Liver (tissue), 9 donors: Measurements from ENCODE around the gene EXOC2. TPM values are rescaled to one million over a fixed set of nuclear protein-coding genes. Genes with fewer than 3 reads are reported as not detected.

Experiments used
- DNase-seq: peaks from one replicate; pipeline ENCODE4 v3.0.0-alpha.2; 2017; ENCODE audit warnings: low spot score
- H3K27ac ChIP-seq, 2 donors: one replicate each; pipeline ENCODE4 v1.7.0; 2013; ENCODE audit warnings: inconsistent platforms in 2 of 2, low read length in 2 of 2, control low read depth in 1 of 2, low read depth in 1 of 2, mild to moderate bottlenecking in 1 of 2
- H3K27me3 ChIP-seq, 4 donors: one replicate each; pipeline versions ENCODE4 v1.6.1 to v1.7.0; 2013; ENCODE audit warnings: low read length in 3 of 4, inconsistent platforms in 1 of 4, mild to moderate bottlenecking in 1 of 4, moderate library complexity in 1 of 4; ENCODE audit not compliant: control insufficient read depth in 4 of 4, insufficient read depth in 4 of 4
- H3K36me3 ChIP-seq, 4 donors: one replicate each; pipeline versions ENCODE4 v1.6.1 to v1.7.0; 2013; ENCODE audit warnings: low read length in 3 of 4, mild to moderate bottlenecking in 3 of 4, low read depth in 1 of 4, moderate library complexity in 1 of 4; ENCODE audit not compliant: control insufficient read depth in 4 of 4, insufficient read depth in 3 of 4
- H3K4me1 ChIP-seq, 4 donors: one replicate each; pipeline versions ENCODE4 v1.6.1 to v1.7.0; 2013; ENCODE audit warnings: low read length in 3 of 4, mild to moderate bottlenecking in 3 of 4, moderate library complexity in 1 of 4; ENCODE audit not compliant: control insufficient read depth in 4 of 4, insufficient read depth in 4 of 4
- H3K4me3 ChIP-seq, 3 donors: one replicate each; pipeline versions ENCODE4 v1.6.1 to v1.7.0; 2013; ENCODE audit warnings: low read length in 3 of 3, control low read depth in 1 of 3, low read depth in 1 of 3, mild to moderate bottlenecking in 1 of 3
- H3K9ac ChIP-seq, 2 donors: one replicate each; pipeline ENCODE4 v1.7.0; 2013; ENCODE audit warnings: low read length in 2 of 2, mild to moderate bottlenecking in 2 of 2, moderate library complexity in 2 of 2, control low read depth in 1 of 2, low read depth in 1 of 2
- H3K9me3 ChIP-seq, 4 donors: one replicate each; pipeline versions ENCODE4 v1.6.1 to v1.7.0; 2013; ENCODE audit warnings: low read length in 3 of 4; ENCODE audit not compliant: control insufficient read depth in 4 of 4
- EGR1 ChIP-seq, 2 donors: IDR thresholded peaks; 2 replicates each; pipeline ENCODE4 v1.6.1; 2016 to 2018; ENCODE audit warnings: antibody characterized with exemption in 2 of 2, low read depth in 2 of 2
- FOXA1 ChIP-seq: IDR thresholded peaks from 2 replicates; pipeline ENCODE4 v1.6.1; 2016; ENCODE audit warnings: antibody characterized with exemption
- FOXA2 ChIP-seq: IDR thresholded peaks from 2 replicates; pipeline ENCODE4 v1.6.1; 2016; ENCODE audit warnings: antibody characterized with exemption
- GABPA ChIP-seq, 2 donors: IDR thresholded peaks in 1 of 2; conservative IDR thresholded peaks in 1 of 2; 2 replicates each; pipeline ENCODE4 v1.6.1; 2016; ENCODE audit warnings: antibody characterized with exemption in 2 of 2, mild to moderate bottlenecking in 1 of 2, moderate library complexity in 1 of 2
- HNF4A ChIP-seq, 2 donors: conservative IDR thresholded peaks; 2 replicates each; pipeline ENCODE4 v1.6.1; 2016; ENCODE audit warnings: antibody characterized with exemption in 2 of 2, mild to moderate bottlenecking in 2 of 2
- HNF4G ChIP-seq: IDR thresholded peaks from 2 replicates; pipeline ENCODE4 v1.6.1; 2016; ENCODE audit warnings: antibody characterized with exemption
- JUND ChIP-seq, 2 donors: IDR thresholded peaks; 2 replicates each; pipeline ENCODE4 v1.6.1; 2016; ENCODE audit warnings: antibody characterized with exemption in 2 of 2
- NR2F2 ChIP-seq: IDR thresholded peaks from 2 replicates; pipeline ENCODE4 v1.6.1; 2016; ENCODE audit warnings: antibody characterized with exemption
- RAD21 ChIP-seq, 2 donors: IDR thresholded peaks; 2 replicates each; pipeline ENCODE4 v1.6.1; 2016; ENCODE audit warnings: antibody characterized with exemption in 2 of 2, mild to moderate bottlenecking in 2 of 2
- RXRA ChIP-seq, 2 donors: IDR thresholded peaks; 2 replicates each; pipeline ENCODE4 v1.6.1; 2017 to 2018; ENCODE audit warnings: antibody characterized with exemption in 2 of 2, mild to moderate bottlenecking in 1 of 2
- SP1 ChIP-seq: IDR thresholded peaks from 2 replicates; pipeline ENCODE4 v1.6.1; 2018; ENCODE audit warnings: antibody characterized with exemption, mild to moderate bottlenecking
- TAF1 ChIP-seq: conservative IDR thresholded peaks from 2 replicates; pipeline ENCODE4 v1.6.1; 2016; ENCODE audit warnings: antibody characterized with exemption, mild to moderate bottlenecking
- YY1 ChIP-seq: IDR thresholded peaks from 2 replicates; pipeline ENCODE4 v1.6.1; 2016; ENCODE audit warnings: antibody characterized with exemption, mild to moderate bottlenecking
- ZBTB33 ChIP-seq: IDR thresholded peaks from 2 replicates; pipeline ENCODE4 v1.6.1; 2016; ENCODE audit warnings: antibody characterized with exemption
- WGBS: extraction: QIAGEN DNeasy Blood & Tissue Kit; methylation state at CpG from one replicate; pipeline ENCODE4 v1.1.7; 2013; 5-methylcytosine and 5-hydroxymethylcytosine counted together
- polyA plus RNA-seq, 2 donors: library from polyadenylated mRNA; stranded (reverse) in 1 of 2; unstranded in 1 of 2; fragments of 200-250 nt in 1 of 2; fragments of >200 nt in 1 of 2; fragmentation: Nextera tagmentation in 1 of 2; extraction: Ambion mirVana in 1 of 2; gene quantifications; one replicate each; pipeline versions ENCODE4 v1.2.1 to v1.2.3, GENCODE V29; 2013 to 2015
- total RNA-seq, 2 donors: library from RNA; depleted of rRNA; stranded (reverse); fragments of >200 nt; gene quantifications; one replicate each; pipeline ENCODE4 v1.2.3, GENCODE V29; 2014
- TF ChIP-seq, protein P1 (sequence below): fragments of 150-350 bp; IDR thresholded peaks from 2 replicates; pipeline ENCODE4 v1.5.1; 2017; ENCODE audit warnings: improper control_type of control experiment, low read depth, low read length; ENCODE audit not compliant: missing input control
- TF ChIP-seq, protein P2 (sequence below): IDR thresholded peaks from 2 replicates; pipeline ENCODE4 v1.6.1; 2016; ENCODE audit warnings: antibody characterized with exemption
- donor health status: healthy.
- donor health status: healthy.
- donor health status: healthy.
- donor health status: healthy.
- donor health status: healthy.

Gene EXOC2
- total and polyA plus RNA-seq, 4 donors = 6.7 to 15.3 (median 9.2) TPM

- TF ChIP-seq, protein P1, sequence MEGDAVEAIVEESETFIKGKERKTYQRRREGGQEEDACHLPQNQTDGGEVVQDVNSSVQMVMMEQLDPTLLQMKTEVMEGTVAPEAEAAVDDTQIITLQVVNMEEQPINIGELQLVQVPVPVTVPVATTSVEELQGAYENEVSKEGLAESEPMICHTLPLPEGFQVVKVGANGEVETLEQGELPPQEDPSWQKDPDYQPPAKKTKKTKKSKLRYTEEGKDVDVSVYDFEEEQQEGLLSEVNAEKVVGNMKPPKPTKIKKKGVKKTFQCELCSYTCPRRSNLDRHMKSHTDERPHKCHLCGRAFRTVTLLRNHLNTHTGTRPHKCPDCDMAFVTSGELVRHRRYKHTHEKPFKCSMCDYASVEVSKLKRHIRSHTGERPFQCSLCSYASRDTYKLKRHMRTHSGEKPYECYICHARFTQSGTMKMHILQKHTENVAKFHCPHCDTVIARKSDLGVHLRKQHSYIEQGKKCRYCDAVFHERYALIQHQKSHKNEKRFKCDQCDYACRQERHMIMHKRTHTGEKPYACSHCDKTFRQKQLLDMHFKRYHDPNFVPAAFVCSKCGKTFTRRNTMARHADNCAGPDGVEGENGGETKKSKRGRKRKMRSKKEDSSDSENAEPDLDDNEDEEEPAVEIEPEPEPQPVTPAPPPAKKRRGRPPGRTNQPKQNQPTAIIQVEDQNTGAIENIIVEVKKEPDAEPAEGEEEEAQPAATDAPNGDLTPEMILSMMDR = no peak
- TF ChIP-seq EGR1 (IDR thresholded peaks at IDR 0.05; ENCODE audit: low read depth in 2 of 2) = no peak
- no peak for TF ChIP-seq FOXA2
- no peak for TF ChIP-seq ZBTB33
- no peak for TF ChIP-seq TAF1
- TF ChIP-seq JUND (IDR thresholded peaks at IDR 0.05) = no peak
Measured at GRCh38 chr6:652865-653264, 40.1 kb downstream of the EXOC2 start (continued).

DNA sequence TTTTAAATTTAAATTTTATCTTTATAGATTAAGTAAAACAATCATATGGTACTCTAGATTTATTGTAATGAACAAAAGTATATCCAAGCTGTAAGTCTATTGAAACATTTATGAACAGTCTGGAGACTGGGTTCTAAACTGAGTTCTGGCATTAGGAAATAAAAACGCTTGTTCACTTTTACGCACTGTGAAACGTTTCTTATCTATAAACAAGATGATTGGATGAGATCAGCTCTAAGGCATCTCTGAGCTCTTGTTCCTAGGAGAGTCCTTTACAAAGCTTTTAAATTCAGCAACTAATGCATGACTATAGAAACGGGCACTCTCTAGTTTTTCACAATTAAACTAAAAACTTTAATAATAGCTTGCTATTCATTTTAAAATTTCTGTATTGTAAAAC lies 42.8 kb downstream of the EXOC2 start:
- DNase-seq = no peak
- WGBS = 75% methylated on average over 4 of the region's 4 CpGs
- Histone ChIP-seq H3K9ac (no peak overlapping the region), H3K36me3 (no peaks in the 10 kb centered on the region), H3K4me3 (no peak overlapping the region), H3K27ac (no peak overlapping the region), H3K9me3 (no peaks in the 10 kb centered on the region), H3K27me3 (no peaks in the 10 kb centered on the region), H3K4me1 (no peaks in the 10 kb centered on the region)
- no peak for TF ChIP-seq HNF4A (conservative IDR thresholded peaks at IDR 0.05)
- TF ChIP-seq FOXA1 = no peak
- TF ChIP-seq RAD21 (IDR thresholded peaks at IDR 0.05) = no peak
- TF ChIP-seq RXRA (IDR thresholded peaks at IDR 0.05) = no peak
- no peak for TF ChIP-seq NR2F2

DNA sequence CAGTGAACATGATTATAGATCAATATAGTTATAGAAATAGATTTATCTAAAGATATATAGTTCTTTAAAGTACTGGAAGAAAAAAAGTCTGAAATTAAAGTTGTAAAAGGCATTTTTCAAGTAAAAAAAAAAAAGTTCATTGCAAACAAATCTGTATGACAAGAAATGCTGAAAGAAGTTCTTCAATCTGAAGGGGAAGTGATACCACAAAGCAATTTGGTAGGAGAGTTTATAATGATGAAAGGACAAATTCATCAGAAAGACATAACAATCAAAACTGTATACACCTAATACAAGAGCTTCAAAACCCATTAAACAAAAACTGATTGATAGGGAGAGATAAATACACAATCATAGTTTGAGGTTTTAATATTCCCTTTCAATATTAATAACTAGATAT lies 50.1 kb downstream of the EXOC2 start:
- TF ChIP-seq HNF4G = no peak
- TF ChIP-seq SP1 = no peak
- TF ChIP-seq EGR1 (IDR thresholded peaks at IDR 0.05; ENCODE audit: low read depth in 2 of 2) = no peak
- no peak for TF ChIP-seq RAD21 (IDR thresholded peaks at IDR 0.05)
- no peak for TF ChIP-seq YY1
- no peak for TF ChIP-seq TAF1
- no peak for TF ChIP-seq ZBTB33
- no peak for TF ChIP-seq JUND (IDR thresholded peaks at IDR 0.05)
- TF ChIP-seq GABPA (IDR thresholded peaks at IDR 0.05 in 1 of 2, conservative IDR thresholded peaks at IDR 0.05 in 1 of 2) = no peak
- TF ChIP-seq HNF4A (conservative IDR thresholded peaks at IDR 0.05) = no peak
- TF ChIP-seq, protein P2, sequence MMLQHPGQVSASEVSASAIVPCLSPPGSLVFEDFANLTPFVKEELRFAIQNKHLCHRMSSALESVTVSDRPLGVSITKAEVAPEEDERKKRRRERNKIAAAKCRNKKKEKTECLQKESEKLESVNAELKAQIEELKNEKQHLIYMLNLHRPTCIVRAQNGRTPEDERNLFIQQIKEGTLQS = no peak
- TF ChIP-seq NR2F2 = no peak
- TF ChIP-seq, protein P1 = no peak
- no peaks in the 10 kb centered on the region for H3K4me1 ChIP-seq
- no peak overlapping the region for H3K27ac ChIP-seq
- H3K4me3 ChIP-seq = no peak overlapping the region
- no peaks in the 10 kb centered on the region for H3K36me3 ChIP-seq
- no peaks in the 10 kb centered on the region for H3K9me3 ChIP-seq
- DNase-seq = no peak
- no peaks in the 10 kb centered on the region for H3K27me3 ChIP-seq
- H3K9ac ChIP-seq = no peak overlapping the region
